ENCODE measurements around the gene METAP2.

GRCh38 chr12:95474660-95474958, 657 bp downstream of the METAP2 start:
- no peak for TF ChIP-seq CTCF (IDR thresholded peaks at IDR 0.05)
- TF ChIP-seq ZFX (IDR thresholded peaks at IDR 0.05; ENCODE audit: borderline replicate concordance): no peak

Measured in 22Rv1 (cell line).